ENCODE measurements around the gene CDH12.
"Not testable (repeated sequence)": the region's sequence is repeated elsewhere in the genome, so short reads cannot be mapped to it uniquely, and the experiment has no call there.

DNA sequence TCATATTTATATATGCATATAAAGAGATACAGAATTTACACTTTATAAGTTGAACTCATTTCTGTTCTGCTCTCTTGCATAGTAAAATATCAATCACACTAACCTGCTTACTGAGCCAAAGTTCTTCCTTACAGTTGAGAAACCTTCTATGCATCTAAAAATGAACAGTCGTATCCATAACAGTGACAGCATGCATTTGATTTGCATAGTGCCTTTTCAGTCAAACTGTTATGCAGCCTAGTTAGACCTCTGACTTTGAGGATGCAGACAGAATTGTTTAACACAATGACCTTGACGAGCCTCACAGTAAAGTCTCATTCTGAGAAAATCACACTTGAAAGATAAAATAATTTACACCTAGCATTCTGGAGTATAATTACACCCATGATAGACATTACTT is 683.9 kb downstream of the CDH12 start:
- TF ChIP-seq CTCF (IDR thresholded peaks at IDR 0.05; ENCODE audit: insufficient read depth, low read length); POLR2AphosphoS5 (IDR thresholded peaks at IDR 0.05; ENCODE audit: low read depth); GABPA (IDR thresholded peaks at IDR 0.05; ENCODE audit: low read depth); SPI1 (IDR thresholded peaks at IDR 0.05; ENCODE audit: borderline replicate concordance, low read depth): not testable (repeated sequence)
- TF ChIP-seq, protein P1, sequence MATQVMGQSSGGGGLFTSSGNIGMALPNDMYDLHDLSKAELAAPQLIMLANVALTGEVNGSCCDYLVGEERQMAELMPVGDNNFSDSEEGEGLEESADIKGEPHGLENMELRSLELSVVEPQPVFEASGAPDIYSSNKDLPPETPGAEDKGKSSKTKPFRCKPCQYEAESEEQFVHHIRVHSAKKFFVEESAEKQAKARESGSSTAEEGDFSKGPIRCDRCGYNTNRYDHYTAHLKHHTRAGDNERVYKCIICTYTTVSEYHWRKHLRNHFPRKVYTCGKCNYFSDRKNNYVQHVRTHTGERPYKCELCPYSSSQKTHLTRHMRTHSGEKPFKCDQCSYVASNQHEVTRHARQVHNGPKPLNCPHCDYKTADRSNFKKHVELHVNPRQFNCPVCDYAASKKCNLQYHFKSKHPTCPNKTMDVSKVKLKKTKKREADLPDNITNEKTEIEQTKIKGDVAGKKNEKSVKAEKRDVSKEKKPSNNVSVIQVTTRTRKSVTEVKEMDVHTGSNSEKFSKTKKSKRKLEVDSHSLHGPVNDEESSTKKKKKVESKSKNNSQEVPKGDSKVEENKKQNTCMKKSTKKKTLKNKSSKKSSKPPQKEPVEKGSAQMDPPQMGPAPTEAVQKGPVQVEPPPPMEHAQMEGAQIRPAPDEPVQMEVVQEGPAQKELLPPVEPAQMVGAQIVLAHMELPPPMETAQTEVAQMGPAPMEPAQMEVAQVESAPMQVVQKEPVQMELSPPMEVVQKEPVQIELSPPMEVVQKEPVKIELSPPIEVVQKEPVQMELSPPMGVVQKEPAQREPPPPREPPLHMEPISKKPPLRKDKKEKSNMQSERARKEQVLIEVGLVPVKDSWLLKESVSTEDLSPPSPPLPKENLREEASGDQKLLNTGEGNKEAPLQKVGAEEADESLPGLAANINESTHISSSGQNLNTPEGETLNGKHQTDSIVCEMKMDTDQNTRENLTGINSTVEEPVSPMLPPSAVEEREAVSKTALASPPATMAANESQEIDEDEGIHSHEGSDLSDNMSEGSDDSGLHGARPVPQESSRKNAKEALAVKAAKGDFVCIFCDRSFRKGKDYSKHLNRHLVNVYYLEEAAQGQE (IDR thresholded peaks at IDR 0.05; ENCODE audit: insufficient replicate concordance, low read depth) = not testable (repeated sequence)
